K562 treated with DMSO at 1 percent for 24 hours (cell line): Measurements from ENCODE around the gene KLK14. TPM values are rescaled to one million over a fixed set of nuclear protein-coding genes. Genes with fewer than 3 reads are reported as not detected.

Source experiments
- total RNA-seq: library from RNA; unstranded; fragments of 300-600 nt; gene quantifications from 2 replicates; pipeline ENCODE4 v1.2.3, GENCODE V29; 2022; ENCODE audit warnings: low read depth; ENCODE audit not compliant: insufficient read depth

Gene KLK14
- total RNA-seq, result not detected in 2 replicates

DNA sequence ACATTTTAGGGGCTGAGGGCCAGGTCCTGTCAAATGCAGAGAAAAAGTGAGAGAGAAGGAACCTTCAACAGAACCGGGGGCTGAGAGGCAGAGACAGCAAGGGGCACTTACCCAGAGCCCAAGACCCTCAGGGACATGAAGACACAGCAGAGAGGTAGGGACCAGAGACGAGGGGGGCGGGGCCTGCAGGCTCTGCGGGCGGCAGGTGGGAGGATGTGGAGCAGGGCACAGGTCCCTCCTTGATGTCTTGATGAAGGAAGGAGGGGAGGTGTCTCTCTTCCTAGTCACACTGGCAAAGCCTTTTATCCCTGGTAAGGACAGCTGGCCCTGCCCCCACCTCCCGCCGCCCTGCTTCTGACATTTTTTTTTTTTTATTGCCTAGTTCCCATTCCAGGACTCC is at the start of gene KLK14:
Gene KLK14, minus strand, starts transcription at position 277 of the 400 bp plus-strand sequence. Its CDS starts 273 bp downstream, at position 4.

GRCh38 chr19:51124729-51125128 is 42.0 kb upstream of the KLK14 start, which contains the start of gene SIGLEC9:
Gene SIGLEC9, plus strand, starts transcription at chr19:51124906. Its CDS starts 69 bp downstream, at chr19:51124975.

DNA sequence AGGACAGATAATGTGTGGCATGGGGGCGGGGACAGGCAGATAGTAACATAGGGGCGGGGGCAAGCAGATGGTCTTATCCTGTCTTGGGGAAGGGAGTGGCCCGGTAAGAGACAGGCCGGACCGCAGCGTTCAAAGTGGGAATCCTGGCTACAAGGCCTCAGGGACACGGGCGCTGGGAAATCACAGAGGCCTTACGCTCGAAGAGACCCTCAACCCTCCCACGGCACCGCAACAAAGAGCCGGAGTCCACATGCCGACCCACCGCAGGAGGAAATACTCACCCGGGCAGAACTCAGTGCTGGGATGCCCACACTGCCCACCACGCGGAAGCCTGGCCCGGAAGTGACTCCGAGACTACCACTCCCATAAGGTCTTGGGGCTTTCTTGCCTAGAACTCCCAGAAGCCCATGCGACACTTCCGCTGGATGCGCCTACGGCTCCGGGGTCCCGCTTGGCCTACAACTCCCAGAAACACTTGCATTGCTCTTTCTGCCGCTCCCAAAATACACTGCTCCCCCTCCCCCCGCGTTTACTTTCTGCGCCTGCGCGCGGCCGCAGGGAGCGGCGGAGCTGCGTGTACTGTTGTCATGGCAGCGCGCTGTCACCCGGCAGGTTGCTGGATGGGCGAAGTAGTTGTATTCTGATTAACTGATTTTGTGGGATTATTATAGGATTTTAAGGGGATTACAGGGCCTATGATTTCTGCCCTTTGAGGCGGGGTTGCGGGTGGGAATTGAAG is 25.5 kb upstream of the KLK14 start, which contains the start of gene CTU1:
Gene CTU1, minus strand, starts transcription at position 344 of the 739 bp plus-strand sequence. CDS start 3,840 bp downstream, outside the sequence.

GRCh38 chr19:51064534-51065220 is 18.0 kb downstream of the KLK14 start, which contains the start of gene KLK13:
Gene KLK13, minus strand, starts transcription at chr19:51065092. Its CDS starts 25 bp downstream, at chr19:51065067.

DNA sequence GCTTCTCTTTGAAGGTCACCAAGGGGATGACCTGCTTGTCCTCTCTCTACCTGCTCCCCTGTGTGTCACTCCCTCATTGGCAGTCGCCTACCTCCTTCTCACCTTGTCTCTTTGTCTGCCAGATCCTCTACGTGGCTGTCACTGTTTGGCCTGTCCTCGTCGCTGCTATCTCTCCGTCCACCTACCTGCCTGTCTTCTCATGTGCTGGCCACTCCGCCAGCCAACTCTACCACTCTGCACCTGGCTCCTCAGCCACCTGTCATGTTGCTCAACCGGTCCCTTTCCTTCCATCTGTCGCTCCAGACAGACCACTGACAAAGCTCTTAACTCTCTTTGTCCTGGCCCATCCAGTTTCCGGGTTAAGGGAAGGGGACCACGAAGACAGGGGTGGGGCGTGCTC is 48.0 kb downstream of the KLK14 start, which contains the start of gene KLK12:
Gene KLK12, minus strand, starts transcription at position 299 of the 400 bp plus-strand sequence. CDS start 381 bp downstream, outside the sequence.

Other genes starting within 250 kb of the KLK14 start
- 0.56 TPM in 1 of 2 replicates, not detected in the other for gene KLK15, start 249.3 kb downstream of the KLK14 start, total RNA-seq
- gene KLK3, start 228.0 kb downstream of the KLK14 start, total RNA-seq, result not detected in 2 replicates
- gene KLK2, start 209.4 kb downstream of the KLK14 start, total RNA-seq, result not detected in 2 replicates
- not detected in 2 replicates for gene KLK4, start 171.5 kb downstream of the KLK14 start, total RNA-seq
- gene KLK5, start 129.8 kb downstream of the KLK14 start, total RNA-seq, result not detected in 2 replicates
- not detected in 2 replicates for gene KLK6, start 113.3 kb downstream of the KLK14 start, total RNA-seq
- gene KLK7, start 99.0 kb downstream of the KLK14 start, total RNA-seq, result not detected in 2 replicates
- gene KLK8, start 81.3 kb downstream of the KLK14 start, total RNA-seq, result 0.95 and 2.1 TPM in 2 replicates
- gene KLK10, start 63.2 kb downstream of the KLK14 start, total RNA-seq, result not detected in 2 replicates
- not detected in 2 replicates for gene KLK11, start 56.3 kb downstream of the KLK14 start, total RNA-seq
- gene KLK12, start 47.9 kb downstream of the KLK14 start, total RNA-seq, result not detected in 2 replicates
- gene KLK13, start 17.8 kb downstream of the KLK14 start, total RNA-seq, result 2.7 and 2.9 TPM in 2 replicates
- 31.1 and 32.6 TPM in 2 replicates for gene CTU1, start 25.5 kb upstream of the KLK14 start, total RNA-seq
- 0.93 and 1.1 TPM in 2 replicates for gene SIGLEC9, start 42.0 kb upstream of the KLK14 start, total RNA-seq
- 0.15 TPM in 1 of 2 replicates, not detected in the other for gene SIGLEC7, start 59.4 kb upstream of the KLK14 start, total RNA-seq
- 73.3 and 79.4 TPM in 2 replicates for gene CD33, start 142.2 kb upstream of the KLK14 start, total RNA-seq
- gene SIGLECL1, start 168.2 kb upstream of the KLK14 start, total RNA-seq, result not detected in 2 replicates
- 0.25 TPM in 1 of 2 replicates, not detected in the other for gene IGLON5, start 228.8 kb upstream of the KLK14 start, total RNA-seq